DOHH2 (cell line): ENCODE results near the gene TMCC1.

ENCODE experiments used
- H3F3A ChIP-seq: fragments of 200-600 bp; sonication (generic), shearing (Covaris generic); 2 replicates; pipeline ENCODE4 v1.6.0; 2016; ENCODE audit warnings: antibody characterized with exemption, mild to moderate bottlenecking; ENCODE audit not compliant: control insufficient read depth, insufficient read depth
- H3K27ac ChIP-seq: fragments of 200-600 bp; sonication (generic); 2 replicates; pipeline ENCODE4 v1.5.1; 2014; ENCODE audit warnings: low read depth, mild to moderate bottlenecking, low read length, moderate library complexity
- H3K27me3 ChIP-seq: fragments of 200-600 bp; sonication (generic); 2 replicates; pipeline ENCODE4 v1.6.1; 2014; ENCODE audit warnings: mild to moderate bottlenecking, low read length, mixed read lengths; ENCODE audit not compliant: control insufficient read depth
- H3K36me3 ChIP-seq: fragments of 200-600 bp; sonication (generic); 2 replicates; pipeline ENCODE4 v1.6.1; 2014; ENCODE audit warnings: mild to moderate bottlenecking, low read length, moderate library complexity, mixed read lengths; ENCODE audit not compliant: control insufficient read depth
- H3K4me1 ChIP-seq: fragments of 200-600 bp; sonication (generic); 2 replicates; pipeline ENCODE4 v1.6.1; 2014; ENCODE audit warnings: mild to moderate bottlenecking, low read length, mixed read lengths; ENCODE audit not compliant: control insufficient read depth
- H3K4me2 ChIP-seq: fragments of 200-600 bp; sonication (generic); 2 replicates; pipeline ENCODE4 v1.6.0; 2014; ENCODE audit warnings: mild to moderate bottlenecking, low read length, moderate library complexity
- H3K4me3 ChIP-seq: fragments of 200-600 bp; sonication (generic); 2 replicates; pipeline ENCODE4 v1.5.1; 2014; ENCODE audit warnings: mild to moderate bottlenecking, low read length, mixed read lengths
- H3K79me2 ChIP-seq: fragments of 200-600 bp; sonication (generic); 2 replicates; pipeline ENCODE4 v1.6.1; 2014; ENCODE audit warnings: mild to moderate bottlenecking, low read length, mixed read lengths; ENCODE audit not compliant: control insufficient read depth
- H3K9me2 ChIP-seq: fragments of 200-600 bp; sonication (generic); replicated peaks from 2 replicates; pipeline ENCODE4 v1.6.1; 2014; ENCODE audit warnings: mild to moderate bottlenecking, low read length, mixed read lengths; ENCODE audit not compliant: control insufficient read depth
- H3K9me3 ChIP-seq: fragments of 200-600 bp; sonication (generic); 2 replicates; pipeline ENCODE4 v1.6.1; 2014; ENCODE audit warnings: antibody characterized with exemption, low read length, mixed read lengths; ENCODE audit not compliant: control insufficient read depth, insufficient read depth
- H4K20me1 ChIP-seq: fragments of 200-600 bp; sonication (generic); 2 replicates; pipeline ENCODE4 v1.6.0; 2014; ENCODE audit warnings: low read depth, mild to moderate bottlenecking, antibody characterized with exemption, low read length, moderate library complexity; ENCODE audit not compliant: control insufficient read depth, insufficient read depth
- EZH2phosphoT487 ChIP-seq: fragments of 200-600 bp; sonication (generic); IDR thresholded peaks from 2 replicates; pipeline ENCODE4 v1.6.1; 2017; ENCODE audit warnings: borderline replicate concordance, mild to moderate bottlenecking, antibody characterized with exemption, low read length, moderate library complexity, mixed read lengths
- TF ChIP-seq, protein P1 (sequence below): fragments of 200-600 bp; sonication (generic); IDR thresholded peaks from one replicate; pipeline ENCODE4 v1.5.1; 2014; ENCODE audit warnings: antibody characterized with exemption, mild to moderate bottlenecking, low read depth, low read length; ENCODE audit not compliant: poor library complexity, severe bottlenecking

The TMCC1 gene

DNA sequence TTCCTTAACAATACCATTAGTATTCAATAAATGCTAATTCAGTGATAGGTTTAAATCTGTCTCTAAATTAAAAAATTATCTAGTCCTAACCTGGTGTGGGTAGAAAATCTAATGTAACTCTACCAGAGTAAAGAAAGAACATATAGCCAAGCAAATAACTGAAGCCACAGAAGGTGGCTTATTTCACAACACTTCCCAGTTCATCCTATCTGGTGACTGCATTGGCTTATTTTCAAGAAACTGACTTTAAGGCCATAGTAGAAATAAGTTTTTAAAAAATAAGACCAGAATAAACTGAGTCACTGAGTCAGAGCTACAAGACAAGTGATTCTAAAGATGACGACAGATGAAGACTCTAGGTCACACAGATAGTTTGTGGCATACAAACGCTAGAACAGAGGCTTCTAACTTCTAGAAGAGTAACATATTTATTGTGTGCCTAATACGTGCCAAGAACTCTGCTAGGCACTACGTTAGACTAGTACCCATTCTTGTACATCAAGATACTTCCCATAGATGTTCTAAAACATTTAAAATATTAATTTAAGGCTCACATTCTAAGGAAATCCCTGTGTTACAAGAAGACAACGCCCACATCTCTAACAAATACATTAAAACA, 25.9 kb downstream of the TMCC1 start:
- Histone ChIP-seq H3K36me3 (peaks cover 20% of the 10 kb centered on the region), H3F3A (peaks cover 2% of the 10 kb centered on the region; the same call in 1 of the 2 replicates), H3K79me2 (peaks cover 32% of the 10 kb centered on the region), H3K9me3 (no peaks in the 10 kb centered on the region), H3K4me2 (no peak overlapping the region), H3K27me3 (no peaks in the 10 kb centered on the region), H3K4me3 (no peak overlapping the region), H3K27ac (no peak overlapping the region), H4K20me1 (no peaks in the 10 kb centered on the region), H3K9me2 (no peaks in the 10 kb centered on the region), H3K4me1 (peaks cover 12% of the 10 kb centered on the region)
- TF ChIP-seq, protein P1, sequence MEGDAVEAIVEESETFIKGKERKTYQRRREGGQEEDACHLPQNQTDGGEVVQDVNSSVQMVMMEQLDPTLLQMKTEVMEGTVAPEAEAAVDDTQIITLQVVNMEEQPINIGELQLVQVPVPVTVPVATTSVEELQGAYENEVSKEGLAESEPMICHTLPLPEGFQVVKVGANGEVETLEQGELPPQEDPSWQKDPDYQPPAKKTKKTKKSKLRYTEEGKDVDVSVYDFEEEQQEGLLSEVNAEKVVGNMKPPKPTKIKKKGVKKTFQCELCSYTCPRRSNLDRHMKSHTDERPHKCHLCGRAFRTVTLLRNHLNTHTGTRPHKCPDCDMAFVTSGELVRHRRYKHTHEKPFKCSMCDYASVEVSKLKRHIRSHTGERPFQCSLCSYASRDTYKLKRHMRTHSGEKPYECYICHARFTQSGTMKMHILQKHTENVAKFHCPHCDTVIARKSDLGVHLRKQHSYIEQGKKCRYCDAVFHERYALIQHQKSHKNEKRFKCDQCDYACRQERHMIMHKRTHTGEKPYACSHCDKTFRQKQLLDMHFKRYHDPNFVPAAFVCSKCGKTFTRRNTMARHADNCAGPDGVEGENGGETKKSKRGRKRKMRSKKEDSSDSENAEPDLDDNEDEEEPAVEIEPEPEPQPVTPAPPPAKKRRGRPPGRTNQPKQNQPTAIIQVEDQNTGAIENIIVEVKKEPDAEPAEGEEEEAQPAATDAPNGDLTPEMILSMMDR = no peak
- no peak for TF ChIP-seq EZH2phosphoT487

DNA sequence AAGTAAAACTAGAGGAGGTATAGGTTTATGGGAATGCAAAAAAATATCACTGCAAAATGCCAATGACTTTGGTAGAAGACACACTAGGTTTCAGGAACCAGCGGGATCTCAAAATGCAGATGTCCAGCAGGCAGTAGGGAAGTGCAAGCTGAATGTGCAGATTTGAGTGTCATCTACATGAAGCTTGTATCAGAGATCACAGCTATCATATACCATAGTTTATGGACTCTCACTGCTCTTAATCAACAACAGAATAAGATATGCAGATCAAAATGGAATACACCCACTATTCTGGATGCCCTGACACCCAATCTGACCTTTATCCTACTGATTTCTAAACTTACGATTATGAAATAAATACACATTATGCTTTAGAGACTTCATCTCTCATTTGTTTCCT, 27.7 kb downstream of the TMCC1 start:
- Histone ChIP-seq H3K36me3 (peaks cover 17% of the 10 kb centered on the region), H3K27ac (no peak overlapping the region), H3K4me1 (no peaks in the 10 kb centered on the region), H3K79me2 (peaks cover 30% of the 10 kb centered on the region), H3K4me3 (no peak overlapping the region), H3K9me3 (no peaks in the 10 kb centered on the region), H4K20me1 (no peaks in the 10 kb centered on the region), H3K4me2 (no peak overlapping the region), H3K27me3 (no peaks in the 10 kb centered on the region), H3F3A (peaks cover 2% of the 10 kb centered on the region; the same call in 1 of the 2 replicates), H3K9me2 (no peaks in the 10 kb centered on the region)
- TF ChIP-seq EZH2phosphoT487 = no peak
- TF ChIP-seq, protein P1 = no peak

DNA sequence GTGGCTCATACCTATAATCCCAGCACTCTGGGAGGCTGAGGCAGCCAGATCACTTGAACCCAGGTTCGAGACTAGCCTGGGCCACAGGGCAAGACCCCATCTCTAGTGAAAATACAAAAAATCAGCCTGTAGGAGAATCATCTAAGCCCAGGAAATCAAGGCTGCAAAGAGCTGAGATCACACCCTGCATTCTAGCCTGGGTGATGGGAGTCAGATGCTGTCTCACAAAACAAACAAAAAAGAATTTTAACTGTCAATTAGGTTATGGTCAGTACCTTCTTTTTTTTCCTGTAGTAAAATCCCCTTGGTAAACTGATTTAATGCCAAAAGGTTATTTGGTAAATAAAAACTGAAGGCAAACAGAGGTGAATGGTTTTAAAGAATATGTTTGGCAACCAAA, 29.0 kb downstream of the TMCC1 start:
- TF ChIP-seq EZH2phosphoT487 = no peak
- TF ChIP-seq, protein P1 = no peak
- Histone ChIP-seq H3K79me2 (peaks cover 26% of the 10 kb centered on the region), H3K4me2 (no peak overlapping the region)

More for the DNA sequence above, 29.0 kb downstream of the TMCC1 start:
- H3K4me1 ChIP-seq = no peaks in the 10 kb centered on the region
- H3F3A ChIP-seq = peaks cover 2% of the 10 kb centered on the region; the same call in 1 of the 2 replicates
- H3K9me3 ChIP-seq = no peaks in the 10 kb centered on the region
- no peak overlapping the region for H3K27ac ChIP-seq
- H3K27me3 ChIP-seq = no peaks in the 10 kb centered on the region
- no peak overlapping the region for H3K4me3 ChIP-seq
- H3K9me2 ChIP-seq = no peaks in the 10 kb centered on the region
- no peaks in the 10 kb centered on the region for H4K20me1 ChIP-seq
- peaks cover 13% of the 10 kb centered on the region for H3K36me3 ChIP-seq
